ENCODE data around the gene RANBP17.

RANBP17 gene

DNA sequence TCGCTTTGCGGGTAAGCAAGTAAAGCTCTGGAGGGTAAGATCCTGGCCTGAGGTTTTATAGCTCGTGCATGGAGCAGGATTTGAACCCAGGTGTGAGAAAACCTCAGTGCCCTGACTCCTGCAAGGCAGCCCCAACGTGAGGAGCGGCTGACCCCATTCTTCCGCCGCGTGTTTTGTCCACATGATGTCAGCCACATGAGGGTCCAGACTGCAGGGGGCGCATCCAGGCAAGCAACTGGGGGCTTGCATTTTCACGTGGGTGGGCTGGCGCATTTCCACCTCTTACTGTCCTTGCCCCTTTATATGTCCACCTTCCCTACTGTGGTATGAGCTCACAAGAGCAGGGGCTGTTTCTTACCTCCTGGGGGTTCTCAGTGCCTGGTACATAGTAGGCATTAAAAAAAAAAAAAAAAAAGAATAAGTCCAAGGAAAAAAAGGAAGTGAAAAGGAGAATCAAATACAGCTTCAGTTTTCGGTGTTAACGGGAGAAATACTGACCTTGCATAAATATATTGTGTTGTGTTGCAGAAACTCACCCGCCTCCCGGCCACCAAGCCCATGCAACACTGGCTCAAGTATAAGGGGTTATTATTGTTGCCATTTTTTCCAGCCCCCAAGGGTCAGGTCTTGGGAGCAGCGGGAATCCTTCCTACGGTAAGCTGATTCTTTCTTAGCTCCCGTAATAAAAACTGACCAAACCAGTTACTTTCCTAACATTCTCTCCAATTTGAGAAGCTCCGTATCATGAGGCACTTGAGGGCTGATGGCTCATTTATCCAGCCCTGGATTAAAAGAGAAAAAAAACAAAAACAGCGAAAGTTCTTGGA lies 462.2 kb downstream of the RANBP17 start:
- no peak for DNase-seq

- DNase-seq = no peak
These were observed 468.2 kb downstream of the RANBP17 start for GRCh38 chr5:171330021-171330420.

GRCh38 chr5:171335616-171336015 lies 473.8 kb downstream of the RANBP17 start:
- DNase-seq = no peak

DNA sequence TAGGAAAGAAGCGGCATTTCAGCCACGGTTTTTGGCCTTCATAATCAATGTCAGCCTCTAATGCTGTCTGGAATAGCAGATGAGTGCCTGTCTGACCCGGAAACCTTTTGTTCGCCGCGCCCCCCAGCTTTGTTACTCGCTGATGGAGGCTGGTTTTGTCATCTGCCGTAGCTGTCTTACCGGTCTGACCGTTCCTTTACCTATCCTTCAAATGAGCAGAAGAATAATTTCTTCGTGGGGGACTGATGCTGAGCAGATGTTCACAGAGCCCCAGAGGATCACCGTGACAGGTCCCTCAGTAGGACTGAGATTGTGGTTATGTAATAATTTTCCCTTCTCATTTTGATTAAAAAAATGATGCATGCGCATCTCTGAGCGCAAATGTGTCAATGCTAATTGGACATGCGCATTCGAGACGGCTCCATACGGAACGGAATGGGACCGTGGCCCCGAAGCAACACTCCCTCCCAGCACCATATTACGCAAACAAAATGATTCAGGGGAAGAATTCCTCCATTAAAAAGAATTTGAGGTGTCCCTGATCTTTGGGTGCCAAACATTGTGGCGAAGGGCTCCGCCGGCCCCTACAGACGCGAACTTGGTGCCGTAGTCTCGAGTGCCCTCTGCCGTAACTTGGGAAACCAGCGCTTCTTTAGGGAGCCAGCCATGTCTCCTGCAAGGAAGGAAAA lies 474.8 kb downstream of the RANBP17 start:
- DNase-seq = peak; percentile 37

- no peak for DNase-seq
These were observed 475.4 kb downstream of the RANBP17 start for GRCh38 chr5:171337210-171337569.

GRCh38 chr5:171340042-171340441 lies 478.2 kb downstream of the RANBP17 start:
- no peak for DNase-seq

DNA sequence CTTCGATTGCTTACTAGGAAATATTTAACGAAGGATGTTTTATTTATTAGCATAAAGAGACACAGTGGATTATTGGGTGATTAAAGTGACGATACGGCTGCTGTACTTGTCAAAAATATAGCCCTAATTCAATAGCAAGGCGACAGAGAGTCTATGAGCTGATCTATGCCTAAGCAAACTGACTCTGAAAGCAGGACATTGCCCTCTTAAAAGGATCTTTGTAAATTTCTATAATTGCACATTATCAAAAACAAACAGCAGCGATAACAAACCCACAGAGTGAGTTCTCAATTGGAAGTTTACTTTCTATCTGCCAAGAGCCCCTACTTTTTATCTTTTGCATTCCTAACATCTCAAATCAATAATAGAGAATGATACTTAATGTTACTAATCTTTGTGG lies 478.7 kb downstream of the RANBP17 start:
- DNase-seq = no peak

- DNase-seq = peak; percentile 41
These were observed 480.7 kb downstream of the RANBP17 start for GRCh38 chr5:171342362-171343111.

DNA sequence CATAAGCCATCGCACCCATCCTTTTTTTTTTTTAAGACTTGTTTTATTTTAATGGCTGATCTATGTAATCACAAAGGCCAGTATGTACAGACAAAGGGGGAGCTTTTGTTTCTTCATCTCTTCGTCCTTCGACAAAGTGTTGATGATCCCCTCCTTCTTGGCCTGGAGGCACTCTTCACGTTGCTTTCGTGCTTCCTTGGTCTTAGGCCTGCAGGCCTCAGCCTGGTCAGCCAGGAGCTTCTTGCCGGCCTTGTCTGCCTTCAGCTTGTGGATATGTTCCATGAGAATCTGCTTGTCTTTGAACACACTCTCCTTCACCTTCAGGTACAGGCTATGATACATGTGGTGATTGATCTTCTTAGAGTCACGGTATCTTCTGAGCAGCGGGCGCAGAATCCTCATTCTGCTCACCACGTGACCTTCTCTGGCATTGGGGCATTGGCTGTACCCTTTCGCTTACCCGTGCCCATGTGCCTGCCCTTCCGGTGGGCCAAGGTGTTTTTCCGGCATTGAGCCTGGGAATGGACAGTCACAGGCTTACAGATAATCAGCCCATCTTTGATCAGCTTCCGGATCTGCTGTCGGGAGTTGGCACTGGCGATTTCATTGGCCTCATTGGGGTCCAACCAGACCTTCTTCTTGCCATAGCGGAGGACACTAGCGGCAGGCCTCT lies 483.3 kb downstream of the RANBP17 start:
- DNase-seq = no peak

All from stimulated activated CD8-positive, alpha-beta memory T cell treated with anti-CD3 and anti-CD28 coated beads, Interleukin-4, amount 100 ng/mL, for 48 hours (primary cell).